Nephron progenitor cell (in vitro differentiated cells): ENCODE data around the gene BRPF3.

Experiments used
- DNase-seq: peaks from one replicate; pipeline ENCODE4 v3.0.0; 2021
- H3K27ac Mint-ChIP-seq: 2 replicates; pipeline ENCODE4 v1.8.0; 2021; ENCODE audit warnings: mild to moderate bottlenecking, moderate library complexity, mixed read lengths
- H3K27me3 Mint-ChIP-seq: 2 replicates; pipeline ENCODE4 v1.8.0; 2021; ENCODE audit warnings: mild to moderate bottlenecking, low read depth, mixed read lengths; ENCODE audit not compliant: poor library complexity
- H3K36me3 Mint-ChIP-seq: 2 replicates; pipeline ENCODE4 v1.8.0; 2021; ENCODE audit warnings: low read depth, mixed read lengths
- H3K4me1 Mint-ChIP-seq: 2 replicates; pipeline ENCODE4 v1.8.0; 2021; ENCODE audit warnings: mixed read lengths
- H3K4me3 Mint-ChIP-seq: 2 replicates; pipeline ENCODE4 v1.8.0; 2021; ENCODE audit warnings: mild to moderate bottlenecking, moderate library complexity, mixed read lengths
- H3K9me3 Mint-ChIP-seq: 2 replicates; pipeline ENCODE4 v1.8.0; 2021; ENCODE audit warnings: mild to moderate bottlenecking, moderate library complexity, mixed read lengths
- TF ChIP-seq, protein P1 (sequence below): fragments of 200-600 bp; sonication (generic); IDR thresholded peaks from 2 replicates; pipeline ENCODE4 v1.5.0; 2021; ENCODE audit warnings: antibody characterized with exemption

BRPF3 gene

GRCh38 chr6:36269834-36270705, 73.5 kb downstream of the BRPF3 start, which contains the start of gene PNPLA1:
PNPLA1 (plus strand) TSS chr6:36270060; CDS start chr6:36270460, 400 bp downstream.
- no peak within 1 kb of the TSS for H3K4me3 Mint-ChIP-seq
- peaks cover 24% of the 10 kb centered on the region for H3K27me3 Mint-ChIP-seq
- no peak for DNase-seq
- peak within 1 kb of the TSS; percentile 39 for H3K27ac Mint-ChIP-seq
- H3K9me3 Mint-ChIP-seq: peaks cover 10% of the 10 kb centered on the region
- peaks cover 11% of the 10 kb centered on the region for H3K4me1 Mint-ChIP-seq
- H3K36me3 Mint-ChIP-seq: no peaks in the 10 kb centered on the region
- TF ChIP-seq, protein P1, sequence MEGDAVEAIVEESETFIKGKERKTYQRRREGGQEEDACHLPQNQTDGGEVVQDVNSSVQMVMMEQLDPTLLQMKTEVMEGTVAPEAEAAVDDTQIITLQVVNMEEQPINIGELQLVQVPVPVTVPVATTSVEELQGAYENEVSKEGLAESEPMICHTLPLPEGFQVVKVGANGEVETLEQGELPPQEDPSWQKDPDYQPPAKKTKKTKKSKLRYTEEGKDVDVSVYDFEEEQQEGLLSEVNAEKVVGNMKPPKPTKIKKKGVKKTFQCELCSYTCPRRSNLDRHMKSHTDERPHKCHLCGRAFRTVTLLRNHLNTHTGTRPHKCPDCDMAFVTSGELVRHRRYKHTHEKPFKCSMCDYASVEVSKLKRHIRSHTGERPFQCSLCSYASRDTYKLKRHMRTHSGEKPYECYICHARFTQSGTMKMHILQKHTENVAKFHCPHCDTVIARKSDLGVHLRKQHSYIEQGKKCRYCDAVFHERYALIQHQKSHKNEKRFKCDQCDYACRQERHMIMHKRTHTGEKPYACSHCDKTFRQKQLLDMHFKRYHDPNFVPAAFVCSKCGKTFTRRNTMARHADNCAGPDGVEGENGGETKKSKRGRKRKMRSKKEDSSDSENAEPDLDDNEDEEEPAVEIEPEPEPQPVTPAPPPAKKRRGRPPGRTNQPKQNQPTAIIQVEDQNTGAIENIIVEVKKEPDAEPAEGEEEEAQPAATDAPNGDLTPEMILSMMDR: no peak

DNA sequence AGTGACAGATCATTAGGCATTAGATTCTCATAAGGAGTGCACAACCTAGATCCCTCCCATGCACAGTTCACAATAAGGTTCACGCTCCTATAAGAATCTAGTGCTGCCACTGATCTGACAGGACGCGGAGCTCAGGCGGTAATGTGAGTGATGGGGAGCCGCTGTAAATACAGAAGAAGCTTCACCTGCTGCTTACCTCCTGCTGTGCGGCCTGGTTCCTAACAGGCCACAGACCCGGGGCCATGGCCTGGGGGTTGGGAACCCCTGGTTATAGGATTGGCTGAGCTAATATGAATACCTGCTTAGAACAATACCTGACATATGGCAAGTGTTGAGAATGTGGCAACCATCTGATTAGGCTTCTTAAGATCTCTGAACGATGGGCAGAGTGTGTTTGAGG, 75.7 kb downstream of the BRPF3 start:
- H3K36me3 Mint-ChIP-seq: no peaks in the 10 kb centered on the region
- DNase-seq: no peak
- TF ChIP-seq, protein P1: no peak
- H3K27ac Mint-ChIP-seq: no peak overlapping the region
- peaks cover 11% of the 10 kb centered on the region for H3K4me1 Mint-ChIP-seq
- H3K4me3 Mint-ChIP-seq: no peak overlapping the region
- peaks cover 35% of the 10 kb centered on the region for H3K27me3 Mint-ChIP-seq
- H3K9me3 Mint-ChIP-seq: no peaks in the 10 kb centered on the region

- Mint-ChIP-seq H3K27ac (no peak overlapping the region), H3K4me1 (peaks cover 11% of the 10 kb centered on the region), H3K9me3 (no peaks in the 10 kb centered on the region), H3K36me3 (no peaks in the 10 kb centered on the region), H3K4me3 (no peak overlapping the region), H3K27me3 (peaks cover 38% of the 10 kb centered on the region)
- TF ChIP-seq, protein P1: no peak
- DNase-seq: no peak
Observed at GRCh38 chr6:36273067-36273466, 76.5 kb downstream of the BRPF3 start.

GRCh38 chr6:36273802-36274514, 77.4 kb downstream of the BRPF3 start:
- peaks cover 7% of the 10 kb centered on the region for H3K4me1 Mint-ChIP-seq
- TF ChIP-seq, protein P1: no peak
- no peak for DNase-seq
- H3K9me3 Mint-ChIP-seq: no peaks in the 10 kb centered on the region
- H3K27ac Mint-ChIP-seq: no peak overlapping the region
- peaks cover 38% of the 10 kb centered on the region for H3K27me3 Mint-ChIP-seq
- H3K36me3 Mint-ChIP-seq: no peaks in the 10 kb centered on the region
- H3K4me3 Mint-ChIP-seq: no peak overlapping the region

- no peak for DNase-seq
- peaks cover 46% of the 10 kb centered on the region for H3K27me3 Mint-ChIP-seq
- H3K27ac Mint-ChIP-seq: no peak overlapping the region
- no peaks in the 10 kb centered on the region for H3K4me1 Mint-ChIP-seq
- TF ChIP-seq, protein P1: no peak
- no peak overlapping the region for H3K4me3 Mint-ChIP-seq
- no peaks in the 10 kb centered on the region for H3K9me3 Mint-ChIP-seq
- no peaks in the 10 kb centered on the region for H3K36me3 Mint-ChIP-seq
Observed at GRCh38 chr6:36276581-36277536, 80.3 kb downstream of the BRPF3 start.
